DMS 273 treated with DMSO at 0.1 percent for 48 hours (cell line): ENCODE data around the gene FOXL1.

Source experiments
- DNase-seq: peaks from one replicate; lab custom pipeline; 2025; lab: John Stamatoyannopoulos, UW

FOXL1 gene

GRCh38 chr16:86549076-86549892, 29.1 kb upstream of the FOXL1 start:
- DNase-seq, result no peak

- DNase-seq, result no peak
These were observed 28.5 kb upstream of the FOXL1 start for GRCh38 chr16:86549893-86550190.

- DNase-seq, result no peak
These were observed 28.1 kb upstream of the FOXL1 start for GRCh38 chr16:86550281-86550680.

GRCh38 chr16:86553356-86553755, 25.0 kb upstream of the FOXL1 start:
- no peak for DNase-seq

DNA sequence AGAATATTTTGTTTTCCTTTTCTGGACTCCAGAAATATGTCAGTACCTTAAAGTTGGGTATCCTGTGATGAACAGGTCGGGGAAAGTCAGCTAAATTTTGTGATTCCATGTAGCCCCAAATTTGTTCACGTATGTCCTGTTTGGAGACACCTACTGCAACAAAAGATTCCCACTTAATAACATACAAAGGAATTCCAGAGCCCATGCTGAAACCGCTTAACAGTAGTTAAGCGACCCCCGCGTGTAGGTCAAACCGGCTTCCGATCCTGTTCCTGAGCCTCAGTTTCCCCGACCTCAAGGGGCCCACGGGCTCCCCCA, 23.8 kb upstream of the FOXL1 start:
- no peak for DNase-seq

- peak; percentile 37 for DNase-seq
These were observed 23.2 kb upstream of the FOXL1 start, which contains the start of gene MTHFSD for GRCh38 chr16:86554917-86555703. Gene MTHFSD, minus strand, starts transcription at chr16:86555235. Its CDS starts 51 bp downstream, at chr16:86555184.

GRCh38 chr16:86555704-86556075, 22.7 kb upstream of the FOXL1 start:
- no peak for DNase-seq

- DNase-seq, result no peak
These were observed 21.8 kb upstream of the FOXL1 start for GRCh38 chr16:86556576-86556975.

DNA sequence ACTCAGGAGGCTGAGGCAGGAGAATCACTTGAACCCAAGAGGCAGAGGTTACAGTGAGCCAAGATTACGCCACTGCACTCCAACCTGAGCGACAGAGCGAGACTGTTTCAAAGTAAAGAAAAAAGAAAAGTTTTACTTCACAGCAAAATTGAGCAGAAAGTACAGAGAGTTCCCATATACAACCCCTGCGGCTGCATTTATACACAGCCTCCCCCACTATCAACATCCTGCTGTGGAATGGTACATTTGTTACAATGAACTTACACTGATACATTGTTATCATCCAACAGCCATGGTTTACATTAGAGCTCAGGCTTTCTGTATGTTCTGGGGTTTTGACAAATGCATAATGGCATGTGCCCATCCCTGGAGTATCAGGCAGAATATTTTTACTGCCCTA, 20.8 kb upstream of the FOXL1 start:
- DNase-seq, result no peak

GRCh38 chr16:86558355-86559193, 19.8 kb upstream of the FOXL1 start:
- DNase-seq, result no peak

GRCh38 chr16:86559802-86560305, 18.5 kb upstream of the FOXL1 start:
- no peak for DNase-seq

DNA sequence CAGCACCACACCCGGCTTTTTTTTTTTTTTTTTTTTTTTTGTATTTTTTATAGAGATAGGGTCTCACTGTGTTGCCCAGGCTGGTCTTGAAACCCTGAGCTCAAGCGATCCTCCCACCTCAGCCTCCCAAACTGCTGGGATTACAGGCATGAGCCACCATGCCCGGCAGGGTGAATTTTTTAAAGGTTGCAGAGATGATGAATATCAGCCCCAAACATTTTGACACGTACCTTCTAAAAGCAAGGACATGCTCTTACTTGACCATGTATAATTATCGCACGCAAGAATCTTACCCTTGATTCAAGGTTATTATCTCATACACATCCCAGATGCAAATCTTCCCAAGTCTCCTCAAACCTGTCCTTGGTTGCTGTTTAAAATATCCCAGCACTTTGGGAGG, 16.0 kb upstream of the FOXL1 start:
- DNase-seq, result no peak

DNA sequence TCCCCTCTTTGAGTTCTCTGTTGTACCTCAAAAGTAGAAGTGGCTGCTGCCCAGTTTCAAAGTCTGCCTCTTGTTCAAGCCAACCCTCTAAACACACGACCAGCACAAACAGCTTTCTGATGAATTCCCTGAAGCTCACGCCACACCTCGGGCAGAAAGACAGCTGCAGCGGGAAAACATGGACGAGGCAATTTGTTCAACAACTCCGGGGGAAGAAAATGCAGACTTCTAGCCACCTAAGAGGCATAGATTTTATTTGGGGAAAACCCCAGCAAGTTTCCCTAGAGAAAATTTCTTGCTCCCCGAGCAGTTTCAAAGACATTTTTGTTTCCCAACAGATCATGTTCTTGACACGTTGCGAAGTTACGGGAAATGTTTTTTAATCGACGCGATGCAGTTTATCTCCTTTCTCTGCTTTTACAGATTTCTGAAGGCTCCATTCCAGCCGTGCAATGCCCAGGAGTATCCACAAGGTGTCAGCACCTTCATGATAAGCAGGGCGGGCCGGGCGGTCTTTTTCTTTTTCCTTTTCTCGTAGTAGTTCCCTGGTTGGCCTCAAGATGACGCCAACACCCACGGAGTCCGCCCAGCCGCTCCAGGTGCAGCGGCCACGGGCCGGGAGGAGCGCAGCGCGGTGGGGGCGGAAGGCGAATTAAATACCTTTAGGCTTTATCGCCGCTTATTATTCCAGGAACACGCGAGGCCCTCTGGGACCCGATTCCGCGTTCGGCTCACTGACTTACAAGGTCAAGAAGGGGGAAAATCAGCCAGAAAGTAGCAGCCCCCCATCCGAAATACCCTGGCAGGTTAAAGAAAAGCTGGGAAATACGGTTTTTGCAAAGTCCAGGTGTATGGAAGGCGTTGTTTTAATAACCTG, 14.6 kb upstream of the FOXL1 start:
- peak; percentile 61 for DNase-seq

GRCh38 chr16:86565181-86565631, 13.1 kb upstream of the FOXL1 start:
- DNase-seq, result no peak

DNA sequence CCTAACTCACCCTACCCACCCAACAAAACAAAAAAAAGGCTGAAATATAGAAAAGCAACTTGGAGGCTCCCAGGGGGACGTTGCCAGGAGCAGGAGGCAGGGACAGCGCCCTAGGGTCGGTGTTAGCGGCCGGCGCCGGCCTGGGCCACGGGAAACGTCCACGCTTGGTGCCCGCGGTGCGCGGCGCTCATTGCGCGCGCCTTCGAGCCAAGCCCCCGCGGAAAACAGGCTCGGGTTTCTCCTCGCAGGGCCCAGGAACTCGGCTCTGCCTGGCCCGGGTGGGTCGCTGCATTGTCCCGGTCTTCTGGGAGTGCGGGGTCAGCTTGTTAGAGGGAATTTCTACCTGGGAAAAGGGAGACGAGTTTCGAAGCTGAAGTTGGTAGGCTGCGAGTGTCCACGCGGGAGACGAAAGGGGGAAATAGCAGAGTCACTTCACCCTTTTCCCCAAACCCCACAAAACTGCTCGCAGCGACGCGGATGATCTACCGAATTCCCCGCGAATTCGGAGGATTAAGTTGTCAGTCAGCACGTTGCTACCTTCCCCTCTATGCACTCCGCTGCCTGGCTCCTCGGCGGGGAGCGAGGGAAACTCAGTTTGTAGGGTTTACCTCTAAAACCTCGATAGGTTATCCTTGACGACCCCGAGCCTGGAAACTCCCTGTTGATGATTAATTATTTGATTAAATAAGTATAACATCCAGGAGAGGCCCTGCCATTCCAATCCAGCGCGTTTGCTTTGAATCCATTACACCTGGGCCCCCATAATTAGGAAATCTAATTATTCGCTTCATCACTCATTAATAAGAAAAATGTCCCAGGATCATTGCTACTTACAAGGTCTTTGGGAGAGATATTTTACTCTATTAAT, 12.5 kb upstream of the FOXL1 start:
- DNase-seq, result no peak

GRCh38 chr16:86566601-86566965, 11.8 kb upstream of the FOXL1 start, which contains the start of gene FOXC2:
Gene FOXC2, plus strand, starts transcription at chr16:86566829. Its CDS starts 507 bp downstream, at chr16:86567336.
- no peak for DNase-seq

- DNase-seq, result no peak
These were observed 11.2 kb upstream of the FOXL1 start for GRCh38 chr16:86566966-86567700.

DNA sequence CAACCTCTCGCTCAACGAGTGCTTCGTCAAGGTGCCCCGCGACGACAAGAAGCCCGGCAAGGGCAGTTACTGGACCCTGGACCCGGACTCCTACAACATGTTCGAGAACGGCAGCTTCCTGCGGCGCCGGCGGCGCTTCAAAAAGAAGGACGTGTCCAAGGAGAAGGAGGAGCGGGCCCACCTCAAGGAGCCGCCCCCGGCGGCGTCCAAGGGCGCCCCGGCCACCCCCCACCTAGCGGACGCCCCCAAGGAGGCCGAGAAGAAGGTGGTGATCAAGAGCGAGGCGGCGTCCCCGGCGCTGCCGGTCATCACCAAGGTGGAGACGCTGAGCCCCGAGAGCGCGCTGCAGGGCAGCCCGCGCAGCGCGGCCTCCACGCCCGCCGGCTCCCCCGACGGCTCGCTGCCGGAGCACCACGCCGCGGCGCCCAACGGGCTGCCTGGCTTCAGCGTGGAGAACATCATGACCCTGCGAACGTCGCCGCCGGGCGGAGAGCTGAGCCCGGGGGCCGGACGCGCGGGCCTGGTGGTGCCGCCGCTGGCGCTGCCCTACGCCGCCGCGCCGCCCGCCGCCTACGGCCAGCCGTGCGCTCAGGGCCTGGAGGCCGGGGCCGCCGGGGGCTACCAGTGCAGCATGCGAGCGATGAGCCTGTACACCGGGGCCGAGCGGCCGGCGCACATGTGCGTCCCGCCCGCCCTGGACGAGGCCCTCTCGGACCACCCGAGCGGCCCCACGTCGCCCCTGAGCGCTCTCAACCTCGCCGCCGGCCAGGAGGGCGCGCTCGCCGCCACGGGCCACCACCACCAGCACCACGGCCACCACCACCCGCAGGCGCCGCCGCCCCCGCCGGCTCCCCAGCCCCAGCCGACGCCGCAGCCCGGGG, 10.4 kb upstream of the FOXL1 start:
- no peak for DNase-seq
